GM12801 (cell line): ENCODE data around the gene CYP1A2.

ENCODE experiments used
- TF ChIP-seq, protein P1 (sequence below): IDR thresholded peaks from one replicate; pipeline ENCODE4 v1.5.1; 2011; ENCODE audit warnings: control low read depth; ENCODE audit not compliant: insufficient read length; ENCODE audit errors: extremely low read depth

CYP1A2 gene

GRCh38 chr15:74794970-74795349 is 46.3 kb downstream of the CYP1A2 start:
- TF ChIP-seq, protein P1, sequence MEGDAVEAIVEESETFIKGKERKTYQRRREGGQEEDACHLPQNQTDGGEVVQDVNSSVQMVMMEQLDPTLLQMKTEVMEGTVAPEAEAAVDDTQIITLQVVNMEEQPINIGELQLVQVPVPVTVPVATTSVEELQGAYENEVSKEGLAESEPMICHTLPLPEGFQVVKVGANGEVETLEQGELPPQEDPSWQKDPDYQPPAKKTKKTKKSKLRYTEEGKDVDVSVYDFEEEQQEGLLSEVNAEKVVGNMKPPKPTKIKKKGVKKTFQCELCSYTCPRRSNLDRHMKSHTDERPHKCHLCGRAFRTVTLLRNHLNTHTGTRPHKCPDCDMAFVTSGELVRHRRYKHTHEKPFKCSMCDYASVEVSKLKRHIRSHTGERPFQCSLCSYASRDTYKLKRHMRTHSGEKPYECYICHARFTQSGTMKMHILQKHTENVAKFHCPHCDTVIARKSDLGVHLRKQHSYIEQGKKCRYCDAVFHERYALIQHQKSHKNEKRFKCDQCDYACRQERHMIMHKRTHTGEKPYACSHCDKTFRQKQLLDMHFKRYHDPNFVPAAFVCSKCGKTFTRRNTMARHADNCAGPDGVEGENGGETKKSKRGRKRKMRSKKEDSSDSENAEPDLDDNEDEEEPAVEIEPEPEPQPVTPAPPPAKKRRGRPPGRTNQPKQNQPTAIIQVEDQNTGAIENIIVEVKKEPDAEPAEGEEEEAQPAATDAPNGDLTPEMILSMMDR, result no peak

DNA sequence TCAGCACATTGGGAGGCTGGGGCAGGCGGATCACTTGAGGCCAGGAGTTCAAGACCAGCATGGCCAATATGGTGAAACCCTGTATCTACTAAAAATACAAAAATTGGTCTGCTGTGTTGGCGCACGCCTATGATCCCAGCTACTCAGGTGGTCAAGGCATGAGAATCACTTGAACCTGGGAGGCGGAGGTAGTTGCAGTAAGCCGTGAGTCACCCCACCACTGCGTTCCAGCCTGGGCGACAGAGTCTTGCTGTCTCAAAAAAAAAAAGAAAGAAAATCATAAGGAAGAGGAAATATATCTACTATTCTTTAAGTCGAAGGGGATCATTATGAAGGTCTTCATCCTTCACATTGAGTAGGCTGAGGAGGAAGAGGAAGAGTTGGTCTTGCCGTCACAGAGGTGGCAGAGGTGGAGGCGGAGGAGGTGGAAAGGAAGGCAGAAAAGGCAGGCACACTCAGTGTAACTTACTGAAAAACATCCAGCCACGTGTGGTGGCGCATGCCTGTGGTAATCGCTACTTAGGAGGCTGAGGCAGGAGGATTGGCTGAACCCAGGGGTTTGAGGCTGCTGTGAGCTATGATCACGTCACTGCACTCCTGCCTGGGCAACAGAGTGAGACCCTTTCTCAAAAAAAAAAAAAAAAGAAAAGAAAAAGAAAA is 47.5 kb downstream of the CYP1A2 start:
- TF ChIP-seq, protein P1, result no peak

- TF ChIP-seq, protein P1, result no peak
Observed at GRCh38 chr15:74798388-74799254, 50.0 kb downstream of the CYP1A2 start.

DNA sequence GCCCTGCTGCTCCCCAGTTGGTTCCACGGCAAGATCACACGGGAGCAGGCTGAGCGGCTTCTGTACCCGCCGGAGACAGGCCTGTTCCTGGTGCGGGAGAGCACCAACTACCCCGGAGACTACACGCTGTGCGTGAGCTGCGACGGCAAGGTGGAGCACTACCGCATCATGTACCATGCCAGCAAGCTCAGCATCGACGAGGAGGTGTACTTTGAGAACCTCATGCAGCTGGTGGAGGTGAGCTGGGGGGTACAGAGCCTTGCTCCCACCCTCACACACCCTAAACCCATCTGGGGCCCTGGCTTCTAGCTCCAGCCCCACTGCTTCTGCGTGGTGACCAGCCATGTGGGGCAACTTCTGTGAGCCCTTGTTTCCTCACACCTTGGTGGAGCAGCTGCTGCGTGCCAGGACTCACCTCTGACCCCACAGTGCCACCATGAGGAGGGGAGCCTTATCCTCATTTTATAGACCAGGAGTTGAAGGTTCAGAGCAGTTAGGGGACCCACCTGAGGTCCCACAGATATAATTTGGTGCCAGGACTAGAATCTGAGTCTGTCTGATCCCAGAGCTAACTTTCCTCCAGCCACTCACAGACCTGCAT is 50.7 kb downstream of the CYP1A2 start:
- TF ChIP-seq, protein P1, result no peak

- TF ChIP-seq, protein P1, result peak; percentile 22
Observed at GRCh38 chr15:74799856-74800558, 51.4 kb downstream of the CYP1A2 start.

DNA sequence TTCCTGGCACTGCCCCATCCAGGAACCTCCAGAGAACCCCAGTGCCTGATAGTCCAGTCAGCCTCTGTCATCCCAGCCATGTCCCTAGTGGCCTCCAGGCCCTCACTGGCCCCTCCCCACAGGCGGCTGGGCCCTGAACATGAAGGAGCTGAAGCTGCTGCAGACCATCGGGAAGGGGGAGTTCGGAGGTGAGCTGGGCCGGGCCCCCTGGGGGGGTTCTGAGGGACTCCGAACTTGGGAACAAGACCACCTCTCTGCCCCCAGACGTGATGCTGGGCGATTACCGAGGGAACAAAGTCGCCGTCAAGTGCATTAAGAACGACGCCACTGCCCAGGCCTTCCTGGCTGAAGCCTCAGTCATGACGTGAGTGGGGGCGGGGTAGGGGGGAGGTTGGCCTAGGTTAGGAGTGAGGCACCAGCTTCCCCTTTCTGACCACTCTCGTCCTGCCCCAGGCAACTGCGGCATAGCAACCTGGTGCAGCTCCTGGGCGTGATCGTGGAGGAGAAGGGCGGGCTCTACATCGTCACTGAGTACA is 52.0 kb downstream of the CYP1A2 start:
- TF ChIP-seq, protein P1, result no peak
